ENCODE results near the gene IP6K1.
"Not testable (repeated sequence)": the region's sequence is repeated elsewhere in the genome, so short reads cannot be mapped to it uniquely, and the experiment has no call there.

GRCh38 chr3:49691481-49691880, 94.9 kb downstream of the IP6K1 start:
- not testable (repeated sequence) for TF ChIP-seq CTCF (IDR thresholded peaks at IDR 0.05 in 8 of 11, conservative IDR thresholded peaks at IDR 0.05 in 3 of 11); POLR2A (IDR thresholded peaks at IDR 0.05)
